GM19023 (cell line): Measurements from ENCODE around the gene SNPH.

Experiments
- ATAC-seq: cut with Tn5 transposase; IDR thresholded peaks from one replicate; pipeline ENCODE4 v1.9.1; 2021; ENCODE audit warnings: mild to moderate bottlenecking, moderate library complexity; ENCODE audit not compliant: unreplicated experiment

Gene SNPH

GRCh38 chr20:1286267-1287024, 20.4 kb downstream of the SNPH start:
- ATAC-seq: no peak

DNA sequence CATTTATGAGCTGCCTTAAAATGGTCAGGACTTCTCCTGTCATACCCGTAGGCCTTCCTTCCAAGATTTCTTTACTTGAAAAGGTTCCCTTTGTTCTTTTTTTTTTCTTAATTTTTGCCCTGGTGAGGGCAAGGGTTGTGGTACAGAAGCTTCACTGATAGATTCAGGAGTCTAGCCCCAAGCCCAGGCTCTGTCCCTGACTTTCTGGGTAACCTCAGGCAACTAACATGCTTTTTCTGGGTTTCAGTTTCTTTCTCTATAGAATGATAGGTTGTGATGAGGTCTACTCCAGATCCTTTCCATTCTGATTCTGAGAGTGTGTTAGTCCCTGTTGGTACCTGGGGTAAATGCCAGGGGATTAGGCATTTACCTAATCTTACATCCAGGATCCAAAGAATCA, 21.2 kb downstream of the SNPH start:
- no peak for ATAC-seq

DNA sequence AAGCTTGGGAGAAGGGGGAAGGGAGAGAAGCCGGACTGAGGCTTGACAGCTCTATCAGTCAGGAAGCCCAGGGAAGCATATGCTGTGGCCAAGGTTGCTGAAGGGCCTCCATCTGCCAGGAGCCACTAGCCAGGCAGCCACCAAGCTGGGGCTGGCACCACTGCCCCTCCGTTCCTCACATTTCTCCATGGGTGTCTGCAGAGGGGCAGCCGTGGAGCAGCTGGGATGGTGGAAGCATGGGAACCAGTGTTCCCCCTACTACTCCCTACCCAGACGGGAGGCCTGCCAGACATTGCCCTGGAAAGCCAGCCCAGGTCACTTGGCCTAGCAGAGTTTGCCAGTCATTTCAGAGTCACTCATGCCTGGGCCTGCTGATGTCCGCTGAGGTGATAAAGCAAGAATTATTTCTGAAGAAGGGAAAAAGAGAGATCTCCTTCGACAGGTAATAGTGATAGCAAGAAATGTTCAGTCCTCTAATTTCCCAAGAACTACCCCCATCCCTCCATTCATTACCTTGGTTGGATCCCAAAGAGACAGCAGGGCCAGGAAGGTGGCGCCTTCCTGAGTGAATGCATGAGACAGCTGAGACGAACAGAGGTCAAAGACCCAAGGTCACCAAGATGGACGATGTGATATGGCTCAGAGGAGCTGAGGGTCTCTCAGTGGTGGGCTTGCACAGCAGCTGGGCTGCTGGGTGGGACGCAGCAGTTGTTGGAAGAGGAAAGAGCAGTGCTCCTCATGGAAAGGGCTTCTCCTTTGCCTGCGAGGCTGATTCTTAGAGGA, 21.9 kb downstream of the SNPH start:
- no peak for ATAC-seq

GRCh38 chr20:1291191-1291741, 25.2 kb downstream of the SNPH start:
- ATAC-seq: no peak

DNA sequence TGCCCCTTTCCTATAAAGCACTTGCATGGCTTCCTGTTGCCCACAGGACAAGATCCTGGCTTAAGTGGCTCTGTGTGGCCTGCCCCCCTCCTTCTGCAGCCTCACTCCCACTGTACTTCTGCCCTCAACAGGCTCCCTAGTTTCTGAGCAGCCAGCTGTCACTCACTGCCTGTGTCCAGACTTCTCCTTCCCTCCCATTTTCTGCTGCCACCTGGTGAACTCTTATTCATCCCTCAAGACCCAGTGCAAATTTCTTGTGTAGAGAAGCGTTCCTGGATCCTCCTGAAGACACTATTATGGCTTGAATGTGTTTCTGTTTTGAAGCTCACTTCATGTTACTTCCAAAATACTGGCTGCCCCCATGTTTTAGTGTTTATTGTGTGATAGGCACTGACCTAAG, 26.5 kb downstream of the SNPH start:
- no peak for ATAC-seq

DNA sequence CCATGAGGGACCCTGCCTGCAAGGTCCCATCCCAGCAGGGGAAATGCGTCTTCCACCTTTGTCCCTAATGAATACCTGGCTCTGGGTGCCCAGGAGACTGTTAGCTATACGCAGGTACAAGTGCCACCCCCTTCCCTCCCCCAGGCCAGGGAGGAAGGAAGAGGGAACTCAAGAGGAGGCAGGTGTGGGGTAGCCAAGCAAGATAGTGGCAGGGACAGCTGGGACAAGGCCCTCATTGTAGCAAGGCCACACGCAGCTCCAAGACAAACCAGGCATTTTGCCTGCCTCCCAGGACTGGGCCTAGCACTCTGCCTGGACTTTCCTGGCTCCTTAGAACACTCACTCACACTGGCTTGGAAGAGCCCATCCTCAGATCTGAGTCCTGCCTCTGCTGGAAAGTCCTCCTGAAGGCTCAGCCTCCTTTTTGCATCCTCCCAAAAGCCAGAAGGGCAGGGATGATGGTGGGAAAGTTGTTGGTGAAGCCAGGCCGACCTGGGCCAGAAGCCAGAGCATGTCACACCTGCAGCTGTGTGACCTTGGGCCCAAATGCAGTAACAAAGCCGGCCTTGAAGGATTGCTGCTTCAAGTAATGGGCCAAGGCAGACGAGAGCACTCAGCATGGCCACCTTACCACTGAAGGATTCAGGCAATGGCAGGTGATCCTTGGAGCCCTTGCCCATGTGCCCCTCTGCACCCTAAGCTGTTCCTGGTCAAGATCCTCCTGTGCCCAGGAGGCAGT, 27.7 kb downstream of the SNPH start:
- no peak for ATAC-seq

- no peak for ATAC-seq
Measured at GRCh38 chr20:1294497-1294896, 28.4 kb downstream of the SNPH start.

DNA sequence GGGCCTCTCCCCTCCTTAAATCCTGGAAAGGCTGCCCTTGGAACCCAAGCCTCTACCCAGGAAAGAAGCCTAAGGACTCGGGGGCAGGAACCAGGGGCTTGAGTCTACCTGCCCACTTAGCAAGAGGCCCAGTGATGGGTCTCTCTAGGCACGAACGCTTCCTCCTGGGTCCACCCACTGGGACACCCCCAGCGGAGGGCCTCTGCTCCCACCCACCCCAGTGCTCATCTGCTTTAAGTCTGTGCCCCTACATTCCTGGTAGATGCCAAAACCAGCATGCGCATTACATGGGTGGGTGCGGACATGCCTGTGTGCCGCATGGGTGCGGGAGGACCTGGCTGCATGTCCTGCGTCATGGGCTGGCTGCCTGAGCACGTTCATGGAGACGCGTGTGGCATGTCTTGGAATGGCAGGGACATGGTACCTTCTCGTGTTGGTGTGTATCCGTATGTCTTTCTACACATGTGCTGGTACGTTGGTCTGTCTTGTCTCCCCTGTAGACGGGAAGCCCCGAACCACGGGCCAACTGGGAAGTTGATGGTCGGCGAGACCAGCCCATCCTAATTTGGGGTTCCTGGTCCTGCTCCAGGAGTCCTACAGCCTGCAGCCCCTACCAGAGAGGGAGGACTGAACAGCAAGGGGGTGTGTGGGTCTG, 29.3 kb downstream of the SNPH start:
- no peak for ATAC-seq

DNA sequence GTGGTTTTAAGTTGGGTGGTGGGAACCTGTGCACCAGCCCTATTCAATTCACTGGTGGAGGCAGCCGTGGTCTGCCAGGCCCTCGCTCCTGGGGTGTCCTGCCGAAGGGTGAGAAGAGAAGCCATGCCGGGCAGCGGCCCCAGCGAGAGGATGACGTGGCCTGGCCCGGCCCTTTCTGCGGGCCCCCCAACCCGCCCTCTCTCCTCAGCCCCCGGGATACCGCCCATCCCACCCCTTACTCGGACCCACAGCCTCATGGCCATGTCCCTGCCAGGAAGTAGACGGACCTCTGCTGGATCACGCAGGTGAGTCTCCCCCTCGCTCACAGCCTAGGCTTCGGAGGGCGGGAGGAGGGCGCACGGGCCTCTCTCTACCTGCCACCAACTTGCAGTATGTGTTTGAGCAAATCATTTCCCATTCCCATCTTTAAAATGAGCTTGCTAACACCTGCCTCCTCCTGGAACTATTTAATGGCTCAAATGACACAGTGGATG, 30.1 kb downstream of the SNPH start:
- ATAC-seq: no peak

GRCh38 chr20:1296922-1297321, 30.8 kb downstream of the SNPH start:
- ATAC-seq: no peak

GRCh38 chr20:1297486-1297885, 31.4 kb downstream of the SNPH start:
- ATAC-seq: no peak

- ATAC-seq: no peak
Measured at GRCh38 chr20:1298166-1298565, 32.1 kb downstream of the SNPH start.

DNA sequence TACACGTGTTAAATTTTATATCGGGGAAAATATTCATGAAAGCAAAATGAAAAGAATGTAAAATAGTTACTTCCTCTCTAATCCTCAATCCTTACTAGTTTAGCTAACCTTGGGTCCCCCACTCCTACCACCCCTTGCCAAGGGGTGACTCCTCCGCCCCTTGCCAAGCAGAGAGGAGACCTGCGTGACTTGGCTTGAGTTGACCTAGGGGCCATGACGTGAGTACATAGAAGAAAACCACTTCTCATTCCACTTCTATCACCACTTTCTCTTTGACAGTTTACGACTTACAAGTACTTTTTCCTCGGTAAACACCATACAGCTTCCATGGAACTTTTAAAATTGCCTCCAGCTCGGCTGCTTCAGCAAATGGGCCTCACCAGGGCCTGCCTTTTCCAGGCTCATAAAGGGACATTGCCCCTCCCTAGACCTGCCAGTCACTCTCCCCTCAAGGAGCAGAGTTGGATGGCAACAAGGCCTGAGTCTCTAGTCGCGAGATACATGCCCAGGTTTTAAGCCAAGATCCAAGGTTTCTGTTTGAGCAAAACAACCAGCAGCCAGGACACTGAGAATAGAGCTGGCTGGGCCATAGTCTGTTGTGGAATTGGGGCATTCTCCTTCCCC, 32.9 kb downstream of the SNPH start:
- ATAC-seq: no peak

GRCh38 chr20:1299522-1299921, 33.4 kb downstream of the SNPH start:
- no peak for ATAC-seq

DNA sequence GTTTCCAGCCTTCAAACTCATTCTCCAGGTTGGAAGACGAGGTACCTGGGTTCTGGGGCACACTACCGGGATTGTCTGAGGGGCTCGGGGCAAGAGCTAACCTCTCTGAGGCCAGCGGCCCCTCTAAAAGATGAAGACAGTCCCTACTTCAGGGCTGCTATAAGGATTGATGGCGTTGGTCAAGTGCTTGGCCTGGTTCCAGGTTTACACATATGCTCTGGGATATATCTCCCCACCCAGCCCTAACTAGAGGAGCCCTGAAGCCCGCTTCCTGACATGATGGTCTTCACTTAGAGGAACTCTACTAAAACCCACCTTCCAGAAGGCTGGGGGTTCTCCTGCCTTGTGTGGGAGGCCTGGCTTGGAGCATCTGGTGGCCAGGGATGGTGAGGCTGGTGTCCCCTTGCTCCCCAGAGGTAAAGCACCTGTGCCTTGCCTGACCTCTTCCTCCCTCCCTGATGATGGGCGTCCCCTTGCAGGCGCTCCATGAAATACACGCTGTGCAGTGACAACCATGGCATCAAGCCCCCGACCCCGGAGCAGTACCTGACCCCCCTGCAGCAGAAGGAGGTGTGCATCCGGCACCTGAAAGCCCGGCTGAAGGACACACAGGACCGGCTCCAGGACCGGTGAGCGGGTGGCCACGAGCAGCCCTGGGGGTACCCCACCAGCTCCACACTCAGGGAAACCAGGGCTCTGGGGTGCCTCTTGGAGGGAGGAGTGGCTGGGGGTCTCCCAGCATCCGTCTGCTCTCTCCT, 34.2 kb downstream of the SNPH start:
- ATAC-seq: no peak

- ATAC-seq: no peak
Measured at GRCh38 chr20:1301031-1301529, 35.0 kb downstream of the SNPH start.

DNA sequence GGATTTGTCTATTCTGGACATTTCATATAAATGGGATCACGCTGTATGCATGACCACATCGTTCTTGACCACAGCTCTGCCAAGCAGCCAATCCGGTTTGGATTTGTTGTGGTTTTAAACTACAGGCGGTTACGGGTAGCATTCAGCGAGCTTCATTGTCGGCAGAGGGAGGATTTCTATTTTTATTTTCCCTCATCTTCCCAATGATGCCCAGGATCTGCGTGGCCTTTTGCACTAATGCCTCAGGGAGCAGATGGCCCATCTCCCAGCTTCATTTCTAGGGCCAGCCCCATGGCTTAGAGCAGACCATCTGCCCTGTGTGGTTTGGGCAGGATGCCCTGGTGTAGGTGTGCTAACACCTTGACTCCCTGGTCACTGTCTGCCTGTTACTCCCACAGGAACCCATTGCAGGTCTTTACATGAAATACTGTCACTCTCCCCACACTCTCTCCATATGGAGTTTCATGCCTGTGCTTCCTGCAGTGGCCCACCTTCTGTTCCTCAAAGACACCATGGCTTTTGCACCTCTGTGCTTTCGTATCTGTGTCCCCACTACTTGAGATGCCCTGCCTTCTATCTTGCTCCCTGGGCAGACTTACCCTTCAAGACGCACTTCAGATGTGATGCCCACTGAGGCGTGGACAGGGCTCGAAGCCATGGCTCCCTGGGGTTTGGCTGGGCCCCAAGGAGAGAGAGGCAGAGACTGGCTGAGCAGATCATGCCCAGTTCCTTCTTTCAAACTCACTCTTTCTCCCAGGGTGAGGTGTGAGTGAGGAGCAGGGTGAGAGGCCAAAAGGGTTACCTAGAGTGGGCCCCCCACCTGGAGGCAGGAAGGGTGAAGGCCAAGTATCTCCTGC, 36.8 kb downstream of the SNPH start:
- no peak for ATAC-seq

- no peak for ATAC-seq
Measured at GRCh38 chr20:1304710-1305515, 38.8 kb downstream of the SNPH start.
